ENCODE results near the gene SLAMF1. TPM values are rescaled to one million over a fixed set of nuclear protein-coding genes. Genes with fewer than 3 reads are reported as not detected.
A peak's percentile ranks its signal among the peaks of the same experiment; 100 is the strongest.

The SLAMF1 gene
- total RNA-seq, 2 experiments from 2014 or later = 101 to 112 TPM

DNA sequence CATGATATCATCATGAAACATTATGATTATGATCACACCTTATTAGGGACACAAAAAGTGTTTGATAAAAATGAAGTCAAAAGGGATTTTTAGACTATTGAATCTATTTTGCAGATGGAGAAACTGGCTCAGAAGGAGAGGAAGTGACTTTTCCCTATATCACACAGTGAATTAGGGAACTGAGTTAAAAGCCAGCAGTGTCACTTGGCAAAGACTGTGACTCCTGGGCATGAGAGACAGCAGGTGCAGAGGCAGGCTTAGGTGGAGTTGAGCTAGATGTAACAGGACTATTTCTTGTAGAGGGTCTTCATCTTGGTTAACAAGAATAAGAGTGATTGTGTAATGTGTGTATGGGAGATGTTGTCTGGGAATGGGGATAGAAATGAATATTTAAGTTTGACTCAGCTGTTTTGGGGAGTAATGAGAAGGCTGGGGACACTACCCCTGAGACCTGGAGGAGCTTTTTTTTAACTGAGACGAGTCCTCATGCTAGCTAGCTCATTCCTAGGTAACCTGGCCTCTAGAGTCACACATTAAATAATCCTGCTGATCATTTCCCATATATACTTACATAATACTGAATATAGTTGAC is 66.5 kb downstream of the SLAMF1 start:
- H3K9me3 Mint-ChIP-seq = peaks cover 16% of the 10 kb centered on the region
- CTCF ChIA-PET = interaction anchor here (1.5 to 3.9 kb wide), 3 partner anchors 19 to 152 kb away, joined by 4 to 22 read pairs (median 6); no protein-coding TSS in a partner anchor
- H3K27ac Mint-ChIP-seq = peak overlapping the region; percentile 65
- H3K4me3 Mint-ChIP-seq = peak overlapping the region; percentile 0
- H3K27me3 Mint-ChIP-seq (ENCODE audit: low read depth) = no peaks in the 10 kb centered on the region
- DNase-seq = no peak
- intact Hi-C loops (cut with micrococcal nuclease) = no loop called here
- H3K36me3 Mint-ChIP-seq (ENCODE audit: low read depth) = peaks cover 14% of the 10 kb centered on the region
- peaks cover 73% of the 10 kb centered on the region for H3K4me1 Mint-ChIP-seq (ENCODE audit: low read depth)

GRCh38 chr1:160579216-160579701 is 67.6 kb downstream of the SLAMF1 start, which contains the start of gene CD84:
TSS of gene CD84 (minus strand) at chr1:160579496. CDS start at chr1:160579437, 59 bp downstream.
- Mint-ChIP-seq H3K27me3 (ENCODE audit: low read depth) (no peaks in the 10 kb centered on the region), H3K36me3 (ENCODE audit: low read depth) (peaks cover 14% of the 10 kb centered on the region), H3K27ac (peak within 1 kb of the TSS; percentile 91), H3K4me1 (ENCODE audit: low read depth) (peaks cover 78% of the 10 kb centered on the region), H3K9me3 (peaks cover 16% of the 10 kb centered on the region), H3K4me3 (peak within 1 kb of the TSS; percentile 74)
- intact Hi-C loops (cut with micrococcal nuclease) = loop anchor here (2.0 to 10.0 kb wide), 3 partner anchors 28 to 654 kb away; partner anchors contain the start of genes LY9 and TAGLN2
- DNase-seq = no peak
- CTCF ChIA-PET = interaction anchor here (1.0 to 3.9 kb wide), 5 partner anchors 18 to 109 kb away, joined by 3 to 22 read pairs (median 4); no protein-coding TSS in a partner anchor

- Mint-ChIP-seq H3K9me3 (peaks cover 12% of the 10 kb centered on the region), H3K36me3 (ENCODE audit: low read depth) (peaks cover 11% of the 10 kb centered on the region), H3K27me3 (ENCODE audit: low read depth) (no peaks in the 10 kb centered on the region), H3K4me1 (ENCODE audit: low read depth) (peaks cover 78% of the 10 kb centered on the region), H3K4me3 (peak overlapping the region; percentile 74), H3K27ac (peak overlapping the region; percentile 91)
- DNase-seq = no peak
- CTCF ChIA-PET = interaction anchor here (1.0 to 3.9 kb wide), 6 partner anchors 17 to 108 kb away, joined by 3 to 22 read pairs (median 4); no protein-coding TSS in a partner anchor
- intact Hi-C loops (cut with micrococcal nuclease) = loop anchor here (1.0 to 10.0 kb wide), 4 partner anchors 28 to 654 kb away; partner anchors contain the start of genes LY9 and TAGLN2
Measured at GRCh38 chr1:160578525-160579191, 68.2 kb downstream of the SLAMF1 start.

DNA sequence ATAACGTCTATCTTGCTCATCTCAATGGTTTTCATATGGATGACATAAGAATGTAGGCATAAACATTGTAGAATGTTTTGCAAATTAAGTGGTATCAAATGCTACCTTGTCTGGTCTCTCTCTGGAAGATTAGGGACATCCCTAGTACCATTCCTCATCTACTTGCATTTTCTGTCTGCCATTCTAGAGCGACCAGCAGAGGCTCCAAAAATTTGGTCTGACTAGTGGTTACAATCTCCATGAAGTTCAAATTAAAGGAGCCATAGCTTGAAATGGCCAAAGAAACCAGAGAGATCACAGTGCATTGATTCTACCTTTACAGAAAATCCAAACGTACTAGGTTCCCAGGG is 68.7 kb downstream of the SLAMF1 start:
- H3K9me3 Mint-ChIP-seq = peaks cover 7% of the 10 kb centered on the region
- H3K27me3 Mint-ChIP-seq (ENCODE audit: low read depth) = no peaks in the 10 kb centered on the region
- peaks cover 6% of the 10 kb centered on the region for H3K36me3 Mint-ChIP-seq (ENCODE audit: low read depth)
- DNase-seq = no peak
- H3K4me3 Mint-ChIP-seq = peak overlapping the region; percentile 74
- CTCF ChIA-PET = interaction anchor here (0.9 to 3.9 kb wide), 10 partner anchors 20 to 148 kb away, joined by 3 to 22 read pairs (median 4); no protein-coding TSS in a partner anchor
- peaks cover 83% of the 10 kb centered on the region for H3K4me1 Mint-ChIP-seq (ENCODE audit: low read depth)
- intact Hi-C loops (cut with micrococcal nuclease) = loop anchor here (1.0 to 10.0 kb wide), 4 partner anchors 29 to 653 kb away; partner anchors contain the start of genes LY9 and TAGLN2
- H3K27ac Mint-ChIP-seq = peak overlapping the region; percentile 91

DNA sequence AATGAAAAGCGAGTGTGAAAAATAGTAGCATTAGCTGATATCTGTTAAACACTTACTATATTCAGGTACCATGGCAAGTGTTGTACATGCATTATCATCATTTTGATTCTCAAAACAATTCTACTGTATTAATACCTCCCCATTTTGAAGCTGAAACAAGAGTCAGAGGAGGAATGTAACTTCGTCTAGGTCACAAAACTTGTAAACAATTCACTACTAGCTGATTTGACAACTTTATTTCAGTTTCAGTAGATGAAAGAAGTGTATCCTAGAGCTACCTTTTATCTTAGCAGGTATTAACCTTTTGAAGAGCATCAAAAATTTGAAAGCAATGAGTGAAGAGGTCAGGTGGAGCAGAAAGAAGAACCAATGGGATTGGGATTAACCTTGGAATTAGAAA is 69.2 kb downstream of the SLAMF1 start:
- Mint-ChIP-seq H3K27ac (peak overlapping the region; percentile 94), H3K4me1 (ENCODE audit: low read depth) (peaks cover 86% of the 10 kb centered on the region), H3K9me3 (peaks cover 4% of the 10 kb centered on the region), H3K27me3 (ENCODE audit: low read depth) (no peaks in the 10 kb centered on the region), H3K36me3 (ENCODE audit: low read depth) (peaks cover 2% of the 10 kb centered on the region), H3K4me3 (peak overlapping the region; percentile 59)
- DNase-seq = no peak
- CTCF ChIA-PET = interaction anchor here (0.8 to 1.7 kb wide), 10 partner anchors 13 to 149 kb away, joined by 3 to 8 read pairs (median 3); no protein-coding TSS in a partner anchor
- intact Hi-C loops (cut with micrococcal nuclease) = loop anchor here (1.0 to 10.0 kb wide), 7 partner anchors 29 to 653 kb away; partner anchors contain the start of genes LY9 and TAGLN2

DNA sequence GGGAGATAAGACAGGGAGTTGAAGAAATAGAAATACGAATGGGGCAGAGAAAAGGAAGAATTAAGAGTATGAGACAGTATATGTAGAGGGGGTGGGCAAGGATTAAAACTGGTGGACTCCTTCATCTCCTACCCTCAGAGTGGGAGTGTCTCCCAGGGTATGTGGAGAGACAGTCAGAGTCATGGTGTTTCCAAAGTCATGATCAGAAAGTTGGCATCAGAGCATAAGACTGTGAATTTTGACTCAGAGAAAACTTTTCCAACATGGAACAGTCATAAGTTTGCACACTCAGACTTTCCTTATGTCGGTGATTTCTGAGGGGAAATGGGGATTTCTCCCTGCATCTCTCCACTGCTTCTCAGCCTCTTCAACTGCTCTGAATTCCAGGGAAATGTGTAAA is 70.0 kb downstream of the SLAMF1 start:
- Mint-ChIP-seq H3K9me3 (no peaks in the 10 kb centered on the region), H3K4me1 (ENCODE audit: low read depth) (peaks cover 89% of the 10 kb centered on the region), H3K4me3 (peak overlapping the region; percentile 59), H3K36me3 (ENCODE audit: low read depth) (no peaks in the 10 kb centered on the region), H3K27me3 (ENCODE audit: low read depth) (no peaks in the 10 kb centered on the region), H3K27ac (peak overlapping the region; percentile 94)
- no peak for DNase-seq
- intact Hi-C loops (cut with micrococcal nuclease) = loop anchor here (1.0 to 10.0 kb wide), 7 partner anchors 9 to 652 kb away; partner anchors contain the start of gene TAGLN2
- CTCF ChIA-PET = interaction anchor here (0.8 to 1.6 kb wide), 4 partner anchors 13 to 148 kb away, joined by 3 to 8 read pairs (median 4); no protein-coding TSS in a partner anchor

- Mint-ChIP-seq H3K4me1 (ENCODE audit: low read depth) (peaks cover 88% of the 10 kb centered on the region), H3K36me3 (ENCODE audit: low read depth) (peaks cover under 1% of the 10 kb centered on the region), H3K4me3 (peak overlapping the region; percentile 59), H3K27me3 (ENCODE audit: low read depth) (no peaks in the 10 kb centered on the region), H3K9me3 (no peaks in the 10 kb centered on the region), H3K27ac (peak overlapping the region; percentile 94)
- CTCF ChIA-PET = interaction anchor here (0.8 to 2.5 kb wide), 8 partner anchors 12 to 148 kb away, joined by 3 to 7 read pairs (median 4); no protein-coding TSS in a partner anchor
- intact Hi-C loops (cut with micrococcal nuclease) = loop anchor here (1.0 to 10.0 kb wide), 5 partner anchors 8 to 652 kb away; partner anchors contain the start of gene TAGLN2
- DNase-seq = peak; percentile 64
Measured at GRCh38 chr1:160576390-160576789, 70.5 kb downstream of the SLAMF1 start.

GRCh38 chr1:160575112-160575664 is 71.7 kb downstream of the SLAMF1 start:
- no peaks in the 10 kb centered on the region for H3K9me3 Mint-ChIP-seq
- peaks cover 86% of the 10 kb centered on the region for H3K4me1 Mint-ChIP-seq (ENCODE audit: low read depth)
- intact Hi-C loops (cut with micrococcal nuclease) = loop anchor here (10.0 kb wide), 1 partner anchor 650 kb away; the partner anchor contains the start of gene TAGLN2
- peaks cover 5% of the 10 kb centered on the region for H3K36me3 Mint-ChIP-seq (ENCODE audit: low read depth)
- DNase-seq = no peak
- CTCF ChIA-PET = interaction anchor here (1.0 to 2.5 kb wide), 7 partner anchors 11 to 146 kb away, joined by 3 to 7 read pairs (median 4); no protein-coding TSS in a partner anchor
- peak overlapping the region; percentile 46 for H3K4me3 Mint-ChIP-seq
- H3K27me3 Mint-ChIP-seq (ENCODE audit: low read depth) = no peaks in the 10 kb centered on the region
- peak overlapping the region; percentile 94 for H3K27ac Mint-ChIP-seq

GRCh38 chr1:160570840-160571239 is 76.0 kb downstream of the SLAMF1 start:
- Mint-ChIP-seq H3K4me1 (ENCODE audit: low read depth) (peaks cover 90% of the 10 kb centered on the region), H3K36me3 (ENCODE audit: low read depth) (peaks cover 5% of the 10 kb centered on the region), H3K27ac (peak overlapping the region; percentile 57), H3K9me3 (no peaks in the 10 kb centered on the region), H3K4me3 (no peak overlapping the region), H3K27me3 (ENCODE audit: low read depth) (no peaks in the 10 kb centered on the region)
- intact Hi-C loops (cut with micrococcal nuclease) = loop anchor here (10.0 kb wide), 1 partner anchor 646 kb away; the partner anchor contains the start of gene TAGLN2
- DNase-seq = no peak
- CTCF ChIA-PET = interaction anchor here (1.2 to 1.4 kb wide), 2 partner anchors 26 to 36 kb away, joined by 3 to 5 read pairs; no protein-coding TSS in a partner anchor

GRCh38 chr1:160569806-160570205 is 77.0 kb downstream of the SLAMF1 start:
- intact Hi-C loops (cut with micrococcal nuclease) = loop anchor here (2.0 to 10.0 kb wide), 2 partner anchors 141 to 645 kb away; partner anchors contain the start of gene TAGLN2
- DNase-seq = no peak
- Mint-ChIP-seq H3K27ac (peak overlapping the region; percentile 84), H3K4me3 (no peak overlapping the region), H3K4me1 (ENCODE audit: low read depth) (peaks cover 89% of the 10 kb centered on the region), H3K9me3 (no peaks in the 10 kb centered on the region), H3K27me3 (ENCODE audit: low read depth) (no peaks in the 10 kb centered on the region), H3K36me3 (ENCODE audit: low read depth) (peaks cover 5% of the 10 kb centered on the region)
- CTCF ChIA-PET = interaction anchor here (1.4 kb wide), 1 partner anchor 37 kb away, joined by 5 read pairs; no protein-coding TSS in a partner anchor

Measured in activated naive CD4-positive, alpha-beta T cell treated with anti-CD3 and anti-CD28 coated beads for 36 hours (primary cell).